ENCODE results near the gene CASP7. TPM values are rescaled to one million over a fixed set of nuclear protein-coding genes. Genes with fewer than 3 reads are reported as not detected.

CASP7 gene
- total RNA-seq, 3 donors from 2014 or later (not counting 1 experiment from before 2014, with no cell fraction given), result 13.4 to 20.0 (median 14.9) TPM

GRCh38 chr10:113739031-113739430 lies 59.3 kb downstream of the CASP7 start:
- TF ChIP-seq CTCF (IDR thresholded peaks at IDR 0.05), result no peak
- H3K9me3 Mint-ChIP-seq, result no peaks in the 10 kb centered on the region
- no peak for ATAC-seq
- Histone ChIP-seq H3K27ac (ENCODE audit: low read length) (no peak overlapping the region), H3K9me3 (ENCODE audit: control insufficient read depth, insufficient read depth, low read length) (no peaks in the 10 kb centered on the region), H3K27me3 (ENCODE audit: control insufficient read depth, insufficient read depth, low read length) (no peaks in the 10 kb centered on the region), H3K36me3 (ENCODE audit: control insufficient read depth, insufficient read depth, low read length) (no peaks in the 10 kb centered on the region), H3K4me1 (ENCODE audit: control insufficient read depth, insufficient read depth, low read length) (no peaks in the 10 kb centered on the region), H3K4me3 (ENCODE audit: low read length) (no peak overlapping the region)
- no peak for DNase-seq
- no peaks in the 10 kb centered on the region for H3K4me1 Mint-ChIP-seq
- H3K36me3 Mint-ChIP-seq, result peaks cover 4% of the 10 kb centered on the region
- intact Hi-C loops (cut with micrococcal nuclease), result no loop called here
- peaks cover 3 to 4% of the 10 kb centered on the region in 2 donors for H3K27me3 Mint-ChIP-seq (ENCODE audit: low read depth in 2 of 2)
- no peak overlapping the region for H3K4me3 Mint-ChIP-seq
- no peak overlapping the region for H3K27ac Mint-ChIP-seq
- WGBS (ENCODE audit: insufficient coverage), result 80% methylated on average over 1 of the region's 4 CpGs

- Mint-ChIP-seq H3K4me3 (no peak overlapping the region), H3K27ac (no peak overlapping the region), H3K4me1 (no peaks in the 10 kb centered on the region), H3K36me3 (no peaks in the 10 kb centered on the region), H3K27me3 (ENCODE audit: low read depth in 2 of 2) (peaks cover 7 to 8% of the 10 kb centered on the region in 2 donors), H3K9me3 (no peaks in the 10 kb centered on the region)
- H3K4me3 ChIP-seq (ENCODE audit: low read length), result no peak overlapping the region
- H3K36me3 ChIP-seq (ENCODE audit: control insufficient read depth, insufficient read depth, low read length), result no peaks in the 10 kb centered on the region
- H3K27ac ChIP-seq (ENCODE audit: low read length), result no peak overlapping the region
- no peak for TF ChIP-seq CTCF (IDR thresholded peaks at IDR 0.05)
- intact Hi-C loops (cut with micrococcal nuclease), result no loop called here
- no peak for DNase-seq
- no peaks in the 10 kb centered on the region for H3K27me3 ChIP-seq (ENCODE audit: control insufficient read depth, insufficient read depth, low read length)
- H3K4me1 ChIP-seq (ENCODE audit: control insufficient read depth, insufficient read depth, low read length), result no peaks in the 10 kb centered on the region
- 80% methylated on average over 3 of the region's 3 CpGs for WGBS (ENCODE audit: insufficient coverage)
- H3K9me3 ChIP-seq (ENCODE audit: control insufficient read depth, insufficient read depth, low read length), result no peaks in the 10 kb centered on the region
- ATAC-seq, result no peak
Observed at GRCh38 chr10:113739577-113739976, 59.9 kb downstream of the CASP7 start.

GRCh38 chr10:113740850-113741249 lies 61.1 kb downstream of the CASP7 start:
- H3K27ac Mint-ChIP-seq, result no peak overlapping the region
- TF ChIP-seq CTCF (IDR thresholded peaks at IDR 0.05), result no peak
- WGBS (ENCODE audit: insufficient coverage), result 100% methylated on average over 3 of the region's 3 CpGs
- H3K9me3 Mint-ChIP-seq, result no peaks in the 10 kb centered on the region
- H3K4me3 ChIP-seq (ENCODE audit: low read length), result no peak overlapping the region
- peaks cover 7 to 12% of the 10 kb centered on the region in 2 donors for H3K27me3 Mint-ChIP-seq (ENCODE audit: low read depth in 2 of 2)
- no peaks in the 10 kb centered on the region for H3K9me3 ChIP-seq (ENCODE audit: control insufficient read depth, insufficient read depth, low read length)
- no peak for ATAC-seq
- no peaks in the 10 kb centered on the region for H3K4me1 Mint-ChIP-seq
- H3K27ac ChIP-seq (ENCODE audit: low read length), result no peak overlapping the region
- no peaks in the 10 kb centered on the region for H3K27me3 ChIP-seq (ENCODE audit: control insufficient read depth, insufficient read depth, low read length)
- no peaks in the 10 kb centered on the region for H3K36me3 Mint-ChIP-seq
- intact Hi-C loops (cut with micrococcal nuclease), result no loop called here
- no peak overlapping the region for H3K4me3 Mint-ChIP-seq
- no peaks in the 10 kb centered on the region for H3K4me1 ChIP-seq (ENCODE audit: control insufficient read depth, insufficient read depth, low read length)
- H3K36me3 ChIP-seq (ENCODE audit: control insufficient read depth, insufficient read depth, low read length), result no peaks in the 10 kb centered on the region
- DNase-seq, result no peak

- Mint-ChIP-seq H3K4me1 (no peaks in the 10 kb centered on the region), H3K9me3 (no peaks in the 10 kb centered on the region), H3K4me3 (no peak overlapping the region), H3K27ac (no peak overlapping the region), H3K36me3 (no peaks in the 10 kb centered on the region), H3K27me3 (ENCODE audit: low read depth in 2 of 2) (peaks cover 11 to 18% of the 10 kb centered on the region in 2 donors)
- DNase-seq (no peak), ATAC-seq (no peak)
- Histone ChIP-seq H3K36me3 (ENCODE audit: control insufficient read depth, insufficient read depth, low read length) (no peaks in the 10 kb centered on the region), H3K4me1 (ENCODE audit: control insufficient read depth, insufficient read depth, low read length) (no peaks in the 10 kb centered on the region), H3K27ac (ENCODE audit: low read length) (no peak overlapping the region), H3K27me3 (ENCODE audit: control insufficient read depth, insufficient read depth, low read length) (no peaks in the 10 kb centered on the region), H3K9me3 (ENCODE audit: control insufficient read depth, insufficient read depth, low read length) (no peaks in the 10 kb centered on the region), H3K4me3 (ENCODE audit: low read length) (no peak overlapping the region)
- no peak for TF ChIP-seq CTCF (IDR thresholded peaks at IDR 0.05)
- 83% methylated on average over 1 of the region's 2 CpGs for WGBS (ENCODE audit: insufficient coverage)
- intact Hi-C loops (cut with micrococcal nuclease), result no loop called here
Observed at GRCh38 chr10:113742466-113742865, 62.8 kb downstream of the CASP7 start.

Data from natural killer cell (primary cell).